SW 1271 (cell line): ENCODE results near the gene ETV7.
"Not testable (repeated sequence)": the region's sequence is repeated elsewhere in the genome, so short reads cannot be mapped to it uniquely, and the experiment has no call there.

Source experiments
- DNase-seq, 2 experiments: peaks; one replicate each; lab custom pipeline; 2025; lab: John Stamatoyannopoulos, UW

Gene ETV7

GRCh38 chr6:36340306-36340617 lies 47.2 kb downstream of the ETV7 start:
- no peak for DNase-seq

GRCh38 chr6:36339146-36339545 lies 48.3 kb downstream of the ETV7 start:
- DNase-seq = no peak

- not testable (repeated sequence) for DNase-seq
Measured at GRCh38 chr6:36338223-36338622, 49.2 kb downstream of the ETV7 start.

GRCh38 chr6:36337814-36338213 lies 49.7 kb downstream of the ETV7 start:
- DNase-seq = no peak

GRCh38 chr6:36336779-36337241 lies 50.7 kb downstream of the ETV7 start, which contains the start of gene BNIP5:
BNIP5 (minus strand) TSS chr6:36336888; CDS start chr6:36330690, 6,198 bp downstream.
- DNase-seq = no peak

- no peak for DNase-seq
Measured at GRCh38 chr6:36336208-36336710, 51.2 kb downstream of the ETV7 start.

- no peak for DNase-seq
Measured at GRCh38 chr6:36335465-36336207, 51.8 kb downstream of the ETV7 start.

GRCh38 chr6:36334832-36335459 lies 52.5 kb downstream of the ETV7 start:
- no peak for DNase-seq

GRCh38 chr6:36333931-36334725 lies 53.3 kb downstream of the ETV7 start:
- DNase-seq = no peak

GRCh38 chr6:36333171-36333895 lies 54.1 kb downstream of the ETV7 start:
- DNase-seq = no peak

GRCh38 chr6:36331381-36331780 lies 56.1 kb downstream of the ETV7 start:
- DNase-seq = no peak

GRCh38 chr6:36330366-36330765 lies 57.1 kb downstream of the ETV7 start:
- no peak for DNase-seq

GRCh38 chr6:36329798-36330291 lies 57.6 kb downstream of the ETV7 start:
- DNase-seq = no peak

GRCh38 chr6:36328600-36328999 lies 58.9 kb downstream of the ETV7 start:
- DNase-seq = no peak

GRCh38 chr6:36327919-36328236 lies 59.6 kb downstream of the ETV7 start:
- no peak for DNase-seq

- no peak for DNase-seq
Measured at GRCh38 chr6:36327226-36327918, 60.1 kb downstream of the ETV7 start.

GRCh38 chr6:36326356-36326995 lies 61.0 kb downstream of the ETV7 start:
- DNase-seq = no peak

- DNase-seq = no peak
Measured at GRCh38 chr6:36324715-36325114, 62.8 kb downstream of the ETV7 start.

- DNase-seq = no peak
Measured at GRCh38 chr6:36324191-36324590, 63.3 kb downstream of the ETV7 start.

- no peak for DNase-seq
Measured at GRCh38 chr6:36323062-36323461, 64.4 kb downstream of the ETV7 start.

- DNase-seq = no peak
Measured at GRCh38 chr6:36322591-36322990, 64.9 kb downstream of the ETV7 start.
